GM21423 (cell line): ENCODE data around the gene ZEB2.

ENCODE experiments used
- ATAC-seq: cut with Tn5 transposase; IDR thresholded peaks from one replicate; pipeline ENCODE4 v1.9.1; 2021; ENCODE audit warnings: mild to moderate bottlenecking, moderate library complexity; ENCODE audit not compliant: unreplicated experiment

Gene ZEB2

DNA sequence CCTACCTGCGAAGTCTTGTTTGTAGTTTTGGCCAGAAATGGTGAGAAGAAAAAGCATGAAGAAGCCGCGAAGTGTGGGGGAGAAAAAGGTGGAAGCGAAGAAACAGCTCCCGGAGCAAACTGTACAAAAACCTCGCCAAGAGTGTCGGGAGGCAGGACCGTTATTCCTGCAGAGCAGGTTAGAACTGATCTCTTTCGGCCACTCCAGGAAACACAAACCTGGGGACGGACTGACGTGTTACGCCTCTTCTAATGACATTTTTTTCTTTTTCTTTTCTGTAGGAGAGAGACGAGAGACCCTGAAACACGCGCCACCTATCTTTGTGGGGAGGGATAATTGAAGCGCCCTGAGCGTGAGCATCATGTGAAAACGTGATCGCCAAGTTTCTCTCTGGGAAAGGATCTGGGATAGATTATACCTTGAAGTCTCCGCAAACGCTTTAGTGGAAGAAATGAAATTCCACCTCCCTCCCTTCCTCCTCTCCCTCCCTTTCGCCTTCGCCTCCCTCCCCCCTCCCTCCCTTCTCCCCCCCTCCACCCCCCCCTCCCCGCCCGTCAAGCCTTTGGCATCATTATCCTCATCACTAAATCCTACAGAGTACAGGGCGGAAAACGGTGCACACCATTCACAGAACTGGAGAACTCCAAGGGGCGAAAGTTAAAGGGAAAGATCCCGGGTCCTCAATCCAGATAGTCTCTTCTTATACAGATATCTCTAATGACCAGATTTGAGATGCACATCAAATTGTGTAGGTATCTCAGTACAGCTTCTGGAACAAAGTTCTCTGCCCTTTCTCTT is at the start of gene ZEB2:
TSS of gene ZEB2 (minus strand) at position 186 of the 798 bp plus-strand sequence. CDS start 2,769 bp downstream, outside the sequence.
- no peak for ATAC-seq

DNA sequence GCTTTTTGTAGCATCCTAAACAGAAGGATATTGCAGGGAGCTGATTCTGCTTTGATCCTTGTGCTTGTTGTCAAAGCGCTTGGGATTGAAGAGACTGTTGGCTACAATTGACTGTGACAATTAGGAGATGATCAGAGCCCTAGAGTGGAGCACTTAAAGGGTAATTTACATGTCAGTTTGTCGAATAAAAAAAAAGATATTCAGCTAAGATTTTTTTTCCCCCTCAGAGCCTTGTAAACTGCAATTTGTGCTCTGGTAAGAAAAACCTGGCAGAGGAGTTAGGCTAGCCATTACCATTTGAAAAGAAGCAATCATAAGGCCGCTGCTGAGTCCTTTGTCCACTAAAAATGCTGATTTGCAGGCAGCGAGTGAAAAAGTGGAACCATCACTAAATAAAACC is 47.8 kb upstream of the ZEB2 start:
- no peak for ATAC-seq

DNA sequence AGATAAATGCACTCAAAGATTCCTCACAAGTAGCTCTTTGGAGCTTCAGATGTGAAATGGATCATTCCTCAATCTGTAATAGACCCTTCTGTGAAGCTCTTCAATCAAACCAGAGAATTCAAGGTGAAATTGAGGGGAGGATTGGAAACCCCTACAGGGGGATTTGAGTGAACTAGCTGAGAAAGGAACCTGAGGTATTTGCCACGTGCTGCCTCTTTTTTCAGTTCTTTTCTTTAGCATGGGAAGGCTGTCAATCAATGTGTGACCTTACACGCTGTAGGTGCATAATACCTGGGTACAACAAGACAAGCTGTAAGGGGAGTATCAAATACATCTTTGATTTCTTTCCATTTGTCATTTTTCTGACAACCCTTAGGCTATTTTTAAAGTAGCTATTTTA is 46.5 kb upstream of the ZEB2 start:
- no peak for ATAC-seq

DNA sequence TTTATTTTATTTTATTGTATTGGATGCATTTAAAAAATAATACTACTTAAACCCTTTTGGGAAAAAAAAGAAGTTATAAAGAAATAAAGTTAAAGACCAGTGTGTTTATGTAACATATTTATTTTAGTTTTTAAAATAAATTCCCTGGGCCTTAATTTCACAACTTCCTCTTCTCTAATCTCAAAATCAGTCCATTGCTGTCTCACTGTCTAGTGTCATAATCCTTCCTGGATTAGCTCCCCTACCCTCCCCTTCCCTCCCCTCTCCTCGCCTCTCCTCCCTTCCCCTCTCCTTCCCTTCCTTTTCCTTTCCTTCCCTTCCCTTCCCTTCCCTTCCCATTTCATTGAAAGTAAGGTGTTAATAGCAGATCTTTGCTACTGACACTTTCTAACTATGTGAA is 40.3 kb upstream of the ZEB2 start:
- no peak for ATAC-seq

DNA sequence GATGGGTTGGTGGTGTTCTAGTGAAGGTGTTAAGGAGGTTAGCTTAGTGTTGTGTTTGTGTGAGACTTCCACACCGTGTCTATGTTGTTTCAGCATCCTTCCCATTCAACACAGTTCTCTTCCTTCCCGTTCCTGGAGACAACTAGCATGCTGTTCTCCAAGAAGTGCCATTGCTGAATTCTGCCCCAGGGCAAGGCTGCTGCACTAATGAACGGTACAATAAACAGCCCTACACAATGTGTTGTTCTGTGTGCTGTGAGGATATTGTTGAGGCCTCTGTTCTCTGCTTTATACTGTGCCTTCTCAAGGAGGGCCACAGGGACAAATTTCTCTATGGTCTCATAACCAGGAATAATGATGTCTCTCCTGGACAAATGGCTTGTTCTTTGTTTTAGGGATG is 39.8 kb upstream of the ZEB2 start:
- ATAC-seq = no peak

DNA sequence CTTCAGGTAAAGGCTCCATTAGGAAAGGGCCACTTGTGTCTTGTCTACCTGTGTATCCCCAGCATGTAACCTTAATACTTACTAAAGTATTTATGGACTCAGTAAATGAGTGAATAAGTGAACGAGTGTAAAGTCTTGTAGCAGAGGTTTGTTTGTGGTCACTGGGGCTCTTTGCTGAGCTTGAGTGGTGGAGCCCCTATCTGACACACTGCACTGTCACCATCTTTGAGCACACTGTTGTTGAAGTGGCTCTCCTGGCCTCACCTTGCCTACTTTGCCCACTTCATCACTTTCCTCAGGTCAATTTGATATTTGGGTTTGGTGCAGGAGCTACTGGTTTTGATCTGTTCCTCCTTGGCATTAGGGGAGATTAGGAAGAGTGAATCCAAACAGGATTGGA is 39.3 kb upstream of the ZEB2 start:
- no peak for ATAC-seq

DNA sequence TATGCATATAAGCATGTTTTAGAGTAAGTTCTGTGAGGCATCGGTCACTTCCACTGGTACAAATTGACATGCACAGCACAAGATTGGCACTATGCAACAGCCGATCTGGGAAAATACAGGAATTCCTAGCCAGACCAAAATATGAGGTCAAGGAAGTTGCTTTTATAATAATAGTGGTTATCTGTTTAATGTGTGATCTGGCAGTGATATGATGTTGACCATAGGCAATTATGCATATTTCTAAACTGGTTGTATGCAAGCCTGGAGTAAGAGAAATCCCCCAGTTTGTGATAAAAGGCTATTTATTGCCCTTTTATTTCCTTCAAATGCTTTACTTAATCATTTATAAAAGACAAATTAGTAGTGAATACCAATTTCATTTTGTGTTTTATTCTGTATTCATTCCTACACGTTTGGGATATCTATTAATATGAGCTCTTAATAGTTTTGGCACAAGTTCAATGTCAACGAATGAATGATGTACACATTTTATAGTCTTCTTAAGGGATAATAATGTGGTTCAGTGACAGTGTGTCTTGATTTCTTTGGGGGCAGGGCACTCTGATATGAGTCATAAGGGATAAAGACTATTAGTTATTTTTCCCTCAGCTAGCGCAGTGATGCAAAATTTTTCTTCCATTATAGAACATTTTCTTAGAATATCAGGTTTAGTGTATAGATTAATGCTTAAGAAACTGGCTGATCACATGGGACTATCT is 34.7 kb upstream of the ZEB2 start:
- ATAC-seq = no peak

DNA sequence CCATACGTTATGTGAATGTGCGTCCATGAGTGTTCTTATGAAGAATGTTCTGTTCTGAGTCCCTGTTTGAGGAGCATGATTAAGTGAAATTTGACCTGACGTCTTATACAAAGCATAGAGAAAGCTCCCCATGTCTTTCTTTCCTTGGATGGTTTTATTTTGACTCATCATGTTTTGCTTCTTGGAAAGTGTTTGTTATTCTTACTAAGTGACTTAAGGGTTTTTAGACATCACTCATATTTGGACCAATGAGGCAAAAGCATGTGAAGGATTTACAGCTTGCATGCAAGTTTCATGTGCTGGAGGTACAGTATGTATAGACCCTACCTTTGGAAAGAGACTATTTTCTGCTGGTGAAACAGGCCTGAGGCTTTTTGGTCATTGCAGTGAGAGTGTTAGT is 33.5 kb upstream of the ZEB2 start:
- no peak for ATAC-seq

DNA sequence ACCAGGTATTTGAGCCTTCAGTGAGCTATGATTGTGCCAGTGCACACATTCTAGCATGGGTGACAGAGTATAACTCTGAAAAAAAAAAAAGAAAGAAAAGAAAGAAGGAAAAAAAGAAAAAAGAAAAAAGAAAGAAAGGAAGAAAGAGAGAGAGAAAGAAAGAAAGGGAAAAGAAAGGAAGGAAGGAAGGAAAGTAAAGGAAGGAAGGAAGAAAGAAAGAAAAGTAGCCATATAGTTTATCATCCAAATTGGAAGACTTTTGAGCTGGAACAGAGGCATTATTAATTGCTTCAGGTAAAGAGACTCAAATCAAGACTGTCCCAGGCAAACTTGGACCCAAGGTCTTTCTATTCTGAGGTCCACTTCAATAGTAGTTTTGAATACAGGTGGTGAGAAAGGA is 32.9 kb upstream of the ZEB2 start:
- ATAC-seq = no peak

DNA sequence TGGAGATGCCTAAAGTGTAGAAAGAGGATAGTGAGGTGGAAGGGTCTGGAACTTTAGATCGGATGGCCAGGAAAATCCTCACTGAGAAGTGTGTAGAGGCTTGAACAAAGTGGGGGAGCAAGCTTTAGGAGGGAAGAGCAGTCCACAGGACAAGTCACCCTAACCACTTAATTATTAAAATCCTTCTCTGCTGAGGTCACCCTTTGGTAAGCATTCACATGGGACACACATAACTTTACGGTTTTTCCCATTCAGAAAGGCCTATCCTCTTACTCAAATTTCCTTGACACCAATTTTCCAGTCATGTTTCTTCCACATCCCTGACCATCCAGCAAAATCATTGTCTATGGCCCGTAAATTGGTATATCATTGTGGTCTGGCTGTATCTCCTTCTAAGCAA is 31.0 kb upstream of the ZEB2 start:
- ATAC-seq = no peak

DNA sequence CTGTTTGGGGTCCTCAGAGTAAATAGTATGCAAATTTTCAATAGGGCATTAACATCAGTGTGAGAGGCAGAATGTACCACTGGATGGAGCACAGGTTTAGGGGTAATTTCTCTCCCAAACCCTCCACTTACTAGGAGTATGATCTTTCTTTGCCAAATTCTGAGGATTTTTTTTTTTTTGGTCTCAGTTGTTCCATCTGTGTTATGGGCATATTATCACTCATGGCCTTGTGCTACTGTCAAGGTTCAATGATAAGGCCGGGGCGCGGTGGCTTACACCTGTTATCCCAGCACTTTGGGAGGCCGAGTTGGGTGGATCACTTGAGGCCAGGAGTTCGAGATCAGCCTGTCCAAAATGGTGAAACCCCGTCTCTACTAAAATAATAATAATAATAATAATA is 30.2 kb upstream of the ZEB2 start:
- no peak for ATAC-seq

DNA sequence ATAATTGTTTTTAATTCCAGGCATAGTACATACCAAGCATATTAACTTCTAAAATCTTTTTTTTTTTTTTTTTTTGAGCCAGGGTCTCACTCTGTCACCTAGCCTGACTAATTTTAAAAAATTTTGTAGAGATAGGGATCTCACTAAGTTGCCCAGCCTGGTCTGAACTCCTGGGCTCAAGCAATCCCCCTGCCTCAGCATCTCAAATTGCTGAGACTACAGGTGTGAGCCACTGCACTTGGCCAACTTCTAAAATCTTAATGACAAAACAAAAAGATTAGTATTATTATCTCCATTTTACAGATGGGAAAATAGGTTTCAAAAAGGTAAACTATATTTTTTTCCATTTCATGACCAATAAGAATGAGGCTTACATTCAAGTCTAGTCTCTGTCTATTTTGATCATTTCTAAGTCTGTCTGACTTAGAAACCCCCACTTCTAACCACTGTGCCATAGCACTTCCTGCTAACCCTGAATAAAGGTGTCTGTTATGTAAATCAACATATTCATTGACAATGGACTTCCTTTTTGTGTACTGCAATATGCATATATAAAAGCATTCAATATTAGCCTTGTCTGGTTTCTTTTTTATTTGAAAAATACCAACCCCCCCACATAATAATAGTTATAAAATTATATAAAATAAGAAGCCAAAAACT is 28.7 kb upstream of the ZEB2 start:
- ATAC-seq = peak; percentile 84

DNA sequence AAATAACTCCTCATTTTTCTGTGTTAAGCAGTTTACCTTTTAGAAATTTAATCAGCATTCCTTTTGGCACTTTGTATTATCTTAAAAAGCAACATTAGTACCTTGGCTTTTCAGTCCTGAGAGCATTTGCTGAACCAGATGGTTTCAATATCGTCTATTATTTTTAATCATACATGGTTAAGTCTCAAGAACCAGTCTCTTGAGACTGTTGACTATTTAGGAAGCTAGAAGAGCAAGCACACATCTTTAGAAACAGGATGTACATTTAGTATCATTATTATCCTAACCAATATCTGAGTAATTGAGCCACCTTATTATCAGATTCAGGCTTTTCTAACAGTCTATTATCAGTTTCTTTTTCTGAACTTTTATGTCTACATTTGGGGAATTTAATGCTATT is 28.2 kb upstream of the ZEB2 start:
- no peak for ATAC-seq

DNA sequence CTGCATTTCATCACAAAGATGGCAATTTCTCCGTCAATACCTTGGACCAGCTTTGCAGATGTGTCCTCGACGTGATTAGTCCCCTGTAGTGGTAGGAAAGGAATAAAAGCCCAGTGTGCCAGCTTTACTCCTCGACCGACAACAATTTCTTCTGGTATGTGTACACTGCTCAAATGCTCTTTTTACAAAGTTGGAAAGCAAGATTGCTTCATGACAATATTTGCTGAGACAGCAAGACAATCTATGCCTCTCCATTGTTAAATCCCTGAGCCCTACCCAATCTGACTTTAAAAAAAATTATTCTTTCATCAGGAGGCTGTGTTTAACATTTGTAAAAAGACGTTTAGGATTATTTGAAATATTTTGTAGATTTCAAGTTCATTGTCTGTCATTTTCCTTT is 27.6 kb upstream of the ZEB2 start:
- no peak for ATAC-seq

DNA sequence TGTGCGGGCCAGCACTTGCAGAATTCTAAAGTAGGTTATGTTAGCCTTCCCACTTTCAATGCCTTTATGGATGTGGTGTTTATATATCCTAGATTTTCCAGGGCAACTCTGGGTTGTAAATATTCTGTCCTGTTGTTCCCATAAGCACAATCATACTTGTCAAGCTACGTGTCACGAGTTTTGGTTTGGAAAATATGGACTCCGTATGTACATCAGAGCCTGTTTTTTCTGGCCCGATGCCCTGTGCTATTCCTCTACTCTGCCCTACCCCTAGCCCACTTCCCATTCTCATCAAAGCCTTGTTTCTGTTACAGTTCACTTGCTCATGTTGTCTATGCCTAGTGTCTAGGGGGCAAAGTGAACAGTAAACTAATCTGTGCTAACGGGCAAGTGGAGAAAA is 27.0 kb upstream of the ZEB2 start:
- ATAC-seq = no peak

DNA sequence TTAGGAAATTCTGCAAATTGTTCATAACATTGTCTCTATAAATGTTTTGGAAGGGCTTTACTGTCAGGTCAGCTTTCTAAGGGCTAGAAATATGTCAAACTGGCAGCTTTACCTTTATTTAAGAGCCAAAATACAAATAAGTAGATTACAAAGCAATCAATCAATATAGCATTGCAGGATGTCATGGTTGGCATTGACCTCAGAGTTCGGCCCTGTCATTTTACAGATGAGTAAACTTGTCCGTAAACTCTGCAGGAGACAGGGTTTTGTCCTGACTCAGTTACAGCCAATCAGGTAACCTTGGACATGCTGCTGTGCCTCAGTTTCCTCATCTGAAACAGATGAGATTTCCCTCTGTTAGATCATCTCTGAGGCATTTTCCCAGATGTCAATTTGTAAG is 25.9 kb upstream of the ZEB2 start:
- no peak for ATAC-seq

DNA sequence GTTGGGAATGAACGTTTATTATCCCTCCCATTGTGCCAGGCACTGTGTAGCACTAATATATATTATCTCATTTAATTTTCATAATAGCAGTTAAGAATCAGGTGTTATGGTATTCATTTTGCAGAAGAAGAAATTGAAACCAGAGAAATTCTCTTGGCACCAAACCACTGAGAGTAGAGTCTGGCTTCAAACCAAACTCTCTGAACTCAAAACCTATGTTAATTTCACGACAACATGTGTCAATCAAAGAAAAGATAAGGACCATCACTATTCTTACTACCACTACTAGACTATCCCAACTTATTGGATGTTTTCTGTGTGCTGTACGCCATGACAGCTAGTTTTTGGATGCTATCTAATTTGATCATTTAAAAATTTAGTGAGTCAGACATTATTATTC is 24.1 kb upstream of the ZEB2 start:
- no peak for ATAC-seq

DNA sequence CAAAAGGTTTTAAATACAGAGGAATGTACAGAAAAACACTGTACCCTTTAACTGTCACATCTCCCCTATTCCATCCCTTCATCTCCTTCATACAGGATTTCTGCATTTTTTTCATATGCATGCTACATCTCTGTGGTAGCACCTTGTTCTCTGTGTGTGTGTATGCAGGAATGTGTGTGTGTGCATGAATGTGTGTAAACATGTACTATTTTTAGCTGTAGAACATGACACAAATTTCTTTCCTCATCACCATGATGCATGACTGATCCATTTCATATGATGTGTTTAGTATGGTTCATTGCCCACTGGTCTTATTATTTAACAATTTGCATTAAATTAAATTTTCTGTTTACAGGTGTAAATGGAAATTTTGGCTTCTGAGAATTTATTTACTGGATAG is 21.5 kb upstream of the ZEB2 start:
- ATAC-seq = no peak

DNA sequence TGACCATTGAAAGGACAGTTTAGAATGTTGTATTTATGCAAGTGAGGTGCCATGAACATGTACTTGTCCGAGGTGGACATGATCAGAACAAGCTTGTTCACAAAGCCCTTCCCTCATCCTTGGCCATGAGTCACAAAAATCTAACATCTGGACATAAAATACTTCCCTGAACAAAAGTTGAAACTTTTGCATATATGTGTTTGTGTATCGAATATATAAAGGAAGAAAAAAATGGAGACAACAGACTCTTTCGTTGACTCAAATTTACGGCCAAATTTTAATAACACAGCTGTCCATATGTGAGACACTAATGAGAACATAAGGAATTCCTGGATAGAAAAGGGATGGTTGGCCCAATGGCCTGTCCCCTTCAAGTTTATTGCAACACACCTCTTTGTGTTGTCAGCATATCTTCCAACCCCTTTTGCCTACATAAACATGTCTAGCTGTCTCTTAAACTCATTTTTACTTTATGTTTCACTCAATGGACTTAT is 19.4 kb upstream of the ZEB2 start:
- no peak for ATAC-seq

DNA sequence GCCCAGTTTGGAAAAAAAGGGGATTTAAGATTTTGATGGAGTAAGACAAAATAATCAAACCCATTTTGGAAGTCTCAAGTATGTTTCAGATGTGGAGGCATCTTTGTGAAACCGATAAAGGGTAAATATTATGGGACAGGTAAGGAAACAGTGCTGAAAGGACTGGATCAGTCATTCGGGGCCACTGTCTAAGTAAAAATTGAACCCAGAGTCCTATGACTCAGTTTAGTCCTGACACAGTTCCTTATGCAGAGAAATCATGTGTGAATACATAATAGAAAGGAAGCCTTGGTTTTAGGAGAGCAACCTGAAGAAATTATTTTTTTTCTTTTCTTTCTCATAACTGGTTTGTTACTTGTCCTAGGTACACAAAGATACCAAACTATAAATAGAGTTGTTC is 15.4 kb upstream of the ZEB2 start:
- no peak for ATAC-seq

DNA sequence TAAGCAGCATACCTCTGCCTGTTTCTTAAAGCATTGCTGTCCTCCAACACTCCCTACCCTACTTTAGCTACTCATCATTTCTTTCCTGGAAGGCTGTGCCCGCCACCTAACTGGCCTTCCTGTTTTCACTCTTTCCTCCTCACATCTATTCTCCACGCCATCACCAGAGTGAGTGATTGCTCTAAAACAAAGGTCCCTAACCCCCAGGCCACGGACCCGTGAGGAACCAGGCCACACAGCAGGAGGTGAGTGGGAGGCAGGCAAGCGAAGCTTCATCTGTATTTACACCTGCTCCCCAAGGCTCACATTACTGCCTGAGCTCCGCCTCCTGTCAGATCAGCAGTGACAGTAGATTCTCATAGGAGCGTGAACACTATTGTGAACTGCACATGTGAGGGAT is 13.3 kb upstream of the ZEB2 start:
- no peak for ATAC-seq

DNA sequence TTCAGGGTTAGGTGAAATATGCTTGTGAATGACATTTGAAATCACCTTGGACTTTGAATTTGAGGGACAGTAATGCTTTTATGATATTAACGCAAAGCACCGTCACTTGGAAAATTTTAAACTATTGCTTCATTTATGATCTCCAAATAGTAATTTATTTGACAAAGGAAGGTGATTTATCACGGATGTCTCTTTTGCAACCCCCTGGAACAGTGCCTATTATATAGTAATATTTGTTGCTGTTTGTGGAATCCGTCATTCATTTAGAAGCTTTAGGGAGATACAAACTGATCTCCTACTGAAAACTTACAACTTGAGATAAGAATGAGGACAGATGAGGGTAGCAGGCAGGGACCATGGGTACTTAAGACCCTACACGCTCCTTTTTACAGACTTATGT is 10.7 kb upstream of the ZEB2 start:
- no peak for ATAC-seq
